CD4-positive, alpha-beta T cell treated with Interleukin-4 for 1 hour (primary cell): Measurements from ENCODE around the gene SERF2.

Source experiments
- DNase-seq, 2 donors: peaks; one replicate each; pipeline ENCODE4 v3.0.0-alpha.2; 2020 to 2022

Gene SERF2

DNA sequence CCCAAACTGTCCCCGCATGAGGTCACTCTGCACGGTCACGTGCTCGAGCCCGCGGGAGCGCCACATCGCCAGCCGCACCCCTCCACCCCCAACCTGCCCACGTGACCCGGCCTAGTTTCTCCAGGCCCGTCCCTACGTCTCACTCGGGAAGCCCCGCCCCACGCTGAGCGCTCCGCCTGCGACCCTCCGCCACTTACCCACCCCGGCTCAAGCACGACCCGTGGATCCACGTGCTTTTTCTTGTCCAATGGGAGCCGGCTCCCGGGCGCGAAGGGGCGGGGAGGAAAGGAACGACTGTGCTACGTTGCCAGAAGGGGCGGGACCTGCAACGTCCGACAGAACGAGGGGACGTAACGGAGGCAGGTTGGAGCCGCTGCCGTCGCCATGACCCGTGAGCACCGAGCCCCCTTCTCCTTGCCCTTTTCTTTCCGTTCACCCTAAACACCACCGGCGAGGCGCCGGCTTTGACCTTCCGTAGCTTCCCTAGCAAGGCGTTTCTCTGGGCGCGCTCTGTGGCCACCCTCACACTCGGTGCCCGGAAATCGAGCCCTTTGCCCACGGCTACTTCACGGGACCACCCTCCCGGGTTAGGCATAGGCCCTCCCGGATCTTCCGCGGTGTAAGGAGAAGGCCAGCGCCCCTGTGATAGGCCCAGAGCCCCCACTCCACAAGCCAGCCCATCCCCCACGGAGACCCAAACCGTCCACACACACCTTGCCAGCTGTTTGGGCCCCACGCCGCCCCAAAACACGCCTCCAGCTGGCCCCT, at the start of gene SERF2:
TSS of gene SERF2 (plus strand) at position 328 of the 768 bp plus-strand sequence. CDS start at position 385, 57 bp downstream.
- DNase-seq = peak; percentile 100

DNA sequence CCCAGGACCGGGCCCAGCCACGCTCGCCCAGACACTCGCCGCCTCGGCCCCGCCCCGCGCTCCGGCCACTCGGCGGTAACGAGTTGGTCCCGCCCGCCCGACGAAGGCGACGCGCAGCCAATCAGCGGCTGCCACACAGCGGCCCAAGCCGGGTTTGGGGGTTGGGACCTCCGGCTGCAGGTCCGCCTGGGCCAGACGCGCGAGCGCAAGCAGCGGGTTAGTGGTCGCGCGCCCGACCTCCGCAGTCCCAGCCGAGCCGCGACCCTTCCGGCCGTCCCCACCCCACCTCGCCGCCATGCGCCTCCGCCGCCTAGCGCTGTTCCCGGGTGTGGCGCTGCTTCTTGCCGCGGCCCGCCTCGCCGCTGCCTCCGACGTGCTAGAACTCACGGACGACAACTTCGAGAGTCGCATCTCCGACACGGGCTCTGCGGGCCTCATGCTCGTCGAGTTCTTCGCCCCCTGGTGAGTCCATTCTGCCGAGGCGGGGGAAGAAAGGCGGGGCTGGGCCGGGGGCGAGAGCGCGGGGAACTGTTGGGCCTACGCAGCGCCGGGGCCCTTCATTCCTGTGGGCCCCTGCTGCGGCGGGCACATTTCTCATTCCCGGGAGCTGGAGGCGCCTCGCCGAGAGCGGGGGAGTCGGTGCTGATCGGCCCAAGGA, 45.7 kb upstream of the SERF2 start, which contains the start of gene PDIA3:
TSS of gene PDIA3 (plus strand) at position 194 of the 658 bp plus-strand sequence. CDS start at position 296, 102 bp downstream.
- peak; percentile 88 to 91 for DNase-seq

DNA sequence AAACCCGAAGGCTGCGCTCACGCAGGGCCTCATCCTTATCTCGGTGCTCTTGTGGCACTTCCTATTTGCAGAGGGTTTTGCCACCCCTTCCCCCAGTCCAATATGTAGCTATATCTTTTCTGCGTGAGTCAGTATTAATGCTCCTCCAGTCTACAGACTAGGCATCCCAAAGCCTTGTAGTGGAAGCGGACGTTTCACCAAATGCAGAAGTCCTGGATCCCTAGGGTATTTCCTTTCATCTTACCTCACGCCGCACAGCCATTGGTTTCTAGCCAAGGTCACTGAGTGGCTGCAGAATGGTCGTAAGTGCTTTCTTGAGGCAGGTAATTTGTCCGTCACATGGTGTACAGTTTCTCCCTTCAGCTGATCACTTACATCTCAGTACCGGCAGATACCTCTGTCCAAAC, 45.2 kb upstream of the SERF2 start:
- DNase-seq = peak; percentile 51 to 62

DNA sequence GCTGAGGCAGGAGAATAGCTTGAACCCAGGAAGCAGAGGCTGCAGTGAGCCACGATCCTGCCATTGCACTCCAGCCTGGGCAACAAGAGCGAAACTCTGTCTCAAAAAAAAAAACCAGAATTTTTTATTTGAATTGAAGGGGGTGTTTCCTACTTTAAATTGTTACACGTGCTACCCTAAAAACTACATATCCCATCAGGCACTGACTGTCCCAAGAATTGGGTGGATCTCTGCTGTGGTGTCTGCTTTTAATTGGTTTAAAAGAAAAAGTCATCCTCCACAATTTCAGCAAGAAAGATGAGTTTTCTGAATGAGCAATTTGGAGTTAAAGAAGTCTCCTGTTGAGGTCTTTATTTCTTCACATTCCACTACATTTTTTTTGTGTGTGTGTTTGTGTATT, 43.7 kb upstream of the SERF2 start:
- peak in 1 of 2 donors; percentile 65 for DNase-seq

DNA sequence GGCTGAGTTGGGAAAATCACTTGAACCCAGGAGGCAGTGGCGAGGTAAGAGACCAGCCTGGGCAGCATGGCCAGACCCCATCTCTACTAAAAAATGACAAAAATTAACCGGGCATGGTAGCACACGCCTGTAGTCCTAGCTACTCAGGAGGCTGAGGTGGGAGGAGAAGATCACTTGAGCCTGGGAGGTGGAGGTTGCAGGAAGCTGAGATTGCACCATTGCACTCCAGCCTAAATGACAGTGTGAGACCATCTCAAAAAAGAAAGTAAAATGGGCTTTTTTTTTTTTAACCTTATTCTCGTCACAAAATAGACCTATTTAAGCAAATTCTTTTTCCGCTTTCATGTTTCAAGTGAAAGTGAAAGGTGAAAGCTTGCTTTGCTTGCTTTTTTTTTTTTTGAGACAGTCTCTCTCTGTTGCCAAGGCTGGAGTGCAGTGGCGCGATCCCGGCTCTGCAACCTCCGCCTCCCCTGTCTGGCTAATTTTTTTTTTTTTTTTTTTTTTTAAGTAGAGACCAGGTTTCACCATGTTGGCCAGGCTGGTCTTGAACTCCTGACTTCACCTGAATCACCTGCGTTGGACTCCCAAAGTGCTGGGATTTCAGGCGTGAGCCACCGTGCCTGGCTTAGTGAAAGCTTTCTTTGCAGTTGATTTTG, 42.3 kb upstream of the SERF2 start:
- peak; percentile 60 to 84 for DNase-seq

DNA sequence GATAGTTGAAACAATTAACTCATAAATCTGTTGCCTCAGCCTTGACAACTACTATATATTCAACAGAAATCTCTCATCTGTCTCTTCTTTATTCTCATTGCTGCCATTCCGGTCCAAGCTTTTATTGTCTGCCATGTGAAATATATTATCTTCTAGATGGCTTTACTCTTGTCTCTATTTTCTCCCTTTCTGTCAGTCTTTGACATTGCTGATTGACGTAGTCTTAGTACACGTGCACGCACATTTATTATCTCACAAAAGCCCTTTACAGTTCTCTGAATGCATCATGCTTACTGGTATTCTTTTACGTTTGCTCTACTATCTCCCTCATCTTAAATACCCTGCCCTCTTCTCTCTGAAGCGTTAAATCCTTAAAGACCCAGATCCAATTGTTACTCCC, 40.2 kb upstream of the SERF2 start:
- DNase-seq = no peak

DNA sequence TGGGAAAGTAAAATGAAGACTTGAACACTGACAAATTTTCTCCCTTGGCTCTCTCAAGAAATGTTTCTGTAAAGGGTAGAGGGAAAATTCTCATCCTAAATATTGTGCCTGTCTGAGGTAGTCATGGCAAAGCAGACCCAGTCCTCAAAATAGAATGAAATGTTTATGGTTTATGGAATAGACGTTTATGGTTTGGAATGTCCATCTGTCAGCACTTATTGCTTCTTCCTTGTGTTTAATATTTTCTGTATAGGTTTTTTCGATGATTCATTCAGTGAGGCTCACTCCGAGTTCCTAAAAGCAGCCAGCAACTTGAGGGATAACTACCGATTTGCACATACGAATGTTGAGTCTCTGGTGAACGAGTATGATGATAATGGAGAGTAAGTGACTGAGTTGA, 29.3 kb upstream of the SERF2 start:
- DNase-seq = no peak

DNA sequence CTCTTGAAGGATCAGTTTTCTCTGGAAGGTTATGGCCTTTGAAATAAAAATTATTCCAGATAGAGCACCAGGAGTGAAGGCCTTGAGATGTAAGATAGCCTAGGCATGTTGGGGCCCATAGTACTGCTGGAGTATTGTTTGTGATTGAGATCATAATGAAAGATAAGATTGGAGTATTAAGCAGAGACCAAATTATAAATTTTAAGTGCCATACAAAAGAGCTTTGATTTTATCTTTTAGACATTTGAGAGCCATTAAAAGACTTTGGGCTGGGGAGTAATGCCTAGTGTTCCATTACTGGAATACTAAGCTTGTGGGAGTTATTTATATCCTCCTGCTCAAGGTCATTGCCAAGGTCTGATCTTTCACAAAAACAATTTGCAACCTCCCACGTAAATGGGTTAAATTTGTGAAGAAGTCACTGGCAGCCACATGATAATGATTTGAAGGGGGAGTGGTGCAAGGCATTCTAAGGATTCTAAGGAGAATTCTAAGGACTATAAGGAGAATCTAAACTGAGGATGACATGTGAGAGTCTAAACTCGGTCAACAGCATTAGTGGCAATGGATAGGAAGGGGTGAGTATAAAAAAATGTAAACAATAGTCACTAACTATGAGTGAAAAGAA, 28.2 kb upstream of the SERF2 start:
- no peak for DNase-seq

DNA sequence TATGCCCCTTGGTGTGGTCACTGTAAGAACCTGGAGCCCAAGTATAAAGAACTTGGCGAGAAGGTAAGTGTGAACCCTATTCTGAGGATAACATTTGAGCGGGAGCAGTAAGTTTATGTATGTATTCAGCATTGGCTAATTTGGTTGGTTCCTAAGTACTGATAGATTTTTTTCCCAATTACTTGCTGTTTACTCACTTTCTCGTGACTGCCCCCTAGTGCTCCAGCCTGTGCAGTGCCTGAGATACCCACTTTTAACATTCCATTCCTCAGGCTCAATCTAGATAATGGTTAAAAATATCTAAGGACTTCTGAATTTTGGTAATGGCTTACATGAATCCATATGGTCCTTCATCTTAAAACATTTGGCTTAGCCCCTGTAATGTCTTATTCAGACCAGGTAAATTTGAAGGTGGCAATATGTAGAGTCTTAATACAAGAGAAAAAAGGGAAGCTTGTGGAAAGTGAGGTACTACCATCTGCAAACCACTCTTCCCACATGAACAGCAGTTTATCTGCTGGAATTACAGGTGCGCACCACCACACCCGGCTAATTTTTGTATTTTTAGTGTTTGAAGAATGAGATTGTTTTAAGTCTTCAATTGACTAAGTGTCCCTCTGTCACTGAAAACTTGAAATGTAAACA, 22.4 kb upstream of the SERF2 start:
- DNase-seq = peak; percentile 66 to 71

DNA sequence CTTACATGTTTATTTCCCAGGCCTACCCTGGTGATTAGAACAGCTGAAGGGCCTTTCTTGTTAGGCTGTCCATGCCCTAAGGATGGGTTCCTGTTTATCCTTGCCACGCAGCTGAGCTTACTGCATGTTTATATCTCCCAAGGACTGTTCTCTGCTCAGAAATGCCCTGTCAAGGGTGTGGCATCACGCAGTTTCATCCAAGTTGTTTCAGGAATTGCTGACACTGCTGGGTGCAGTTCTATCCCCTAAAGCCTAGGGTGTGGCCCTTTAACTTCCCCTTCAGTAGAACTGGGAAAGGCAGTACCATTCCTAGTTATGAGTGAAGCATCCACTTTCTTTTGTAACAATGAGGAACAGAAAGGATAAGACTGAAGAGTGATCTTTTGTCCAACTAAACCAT, 20.3 kb upstream of the SERF2 start:
- DNase-seq = no peak

DNA sequence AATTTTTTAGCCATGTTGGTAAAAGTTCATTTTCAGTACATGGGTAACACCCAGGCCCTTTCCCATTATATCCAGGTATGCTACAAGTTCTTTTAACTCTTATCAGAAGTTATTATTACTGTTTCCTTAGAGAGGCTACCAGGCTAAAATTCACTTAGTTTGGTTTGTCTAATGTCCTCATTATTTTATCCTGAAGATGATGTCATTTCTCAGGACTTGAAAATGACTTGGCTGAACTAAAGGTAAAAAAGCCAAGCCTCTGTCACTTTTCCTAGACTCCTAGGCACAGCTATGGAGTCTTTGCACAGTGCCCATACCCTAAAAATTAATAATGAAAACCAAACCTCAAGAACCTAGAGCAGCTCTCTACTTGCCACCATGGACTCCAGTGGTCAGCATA, 19.5 kb upstream of the SERF2 start:
- no peak for DNase-seq

DNA sequence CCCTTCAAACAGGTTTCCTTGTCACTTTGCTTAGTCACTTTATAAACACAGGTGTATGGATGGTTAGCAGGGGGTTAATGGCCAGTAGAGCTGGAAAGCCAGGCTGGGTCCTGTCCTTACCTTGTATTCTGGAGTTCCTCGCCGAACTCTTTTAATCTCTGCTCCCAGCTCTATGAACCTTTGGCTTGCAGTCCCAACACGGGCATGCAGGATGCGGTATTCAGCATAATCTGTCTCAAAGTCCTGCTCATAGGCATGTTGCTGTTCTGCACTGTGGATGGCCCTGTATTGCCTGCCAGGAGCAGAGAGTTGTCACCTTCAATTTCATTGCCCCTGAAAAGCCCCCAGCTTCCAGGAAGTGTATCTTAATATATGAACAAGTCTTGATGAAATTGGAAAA, 18.1 kb upstream of the SERF2 start:
- no peak for DNase-seq

DNA sequence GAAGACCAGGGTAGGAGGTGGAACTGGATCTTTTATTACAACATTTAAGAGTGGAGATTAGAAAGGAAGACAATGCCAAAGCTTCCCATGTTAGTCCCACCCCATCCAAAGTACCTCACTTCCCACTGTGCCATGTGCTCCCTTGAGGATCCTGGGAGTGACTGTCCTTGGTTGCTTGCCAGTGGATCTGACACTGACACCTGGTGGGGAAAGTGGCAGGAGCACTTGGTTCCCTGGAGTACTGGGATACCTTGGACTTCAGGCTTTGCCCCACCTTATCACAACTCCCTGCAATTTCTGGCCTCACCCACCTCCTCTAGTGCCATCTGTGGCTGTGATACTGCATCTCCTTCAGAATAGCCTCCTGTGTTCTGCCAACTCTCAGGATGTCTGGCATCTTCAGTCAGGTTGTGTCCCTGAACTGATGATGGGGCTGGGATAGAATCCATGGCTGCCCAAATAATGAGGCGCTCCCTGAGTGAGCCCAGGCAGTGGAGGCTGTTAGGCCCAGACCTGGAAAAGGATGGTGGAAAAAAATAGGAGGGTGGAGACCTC, 16.6 kb upstream of the SERF2 start:
- DNase-seq = no peak

DNA sequence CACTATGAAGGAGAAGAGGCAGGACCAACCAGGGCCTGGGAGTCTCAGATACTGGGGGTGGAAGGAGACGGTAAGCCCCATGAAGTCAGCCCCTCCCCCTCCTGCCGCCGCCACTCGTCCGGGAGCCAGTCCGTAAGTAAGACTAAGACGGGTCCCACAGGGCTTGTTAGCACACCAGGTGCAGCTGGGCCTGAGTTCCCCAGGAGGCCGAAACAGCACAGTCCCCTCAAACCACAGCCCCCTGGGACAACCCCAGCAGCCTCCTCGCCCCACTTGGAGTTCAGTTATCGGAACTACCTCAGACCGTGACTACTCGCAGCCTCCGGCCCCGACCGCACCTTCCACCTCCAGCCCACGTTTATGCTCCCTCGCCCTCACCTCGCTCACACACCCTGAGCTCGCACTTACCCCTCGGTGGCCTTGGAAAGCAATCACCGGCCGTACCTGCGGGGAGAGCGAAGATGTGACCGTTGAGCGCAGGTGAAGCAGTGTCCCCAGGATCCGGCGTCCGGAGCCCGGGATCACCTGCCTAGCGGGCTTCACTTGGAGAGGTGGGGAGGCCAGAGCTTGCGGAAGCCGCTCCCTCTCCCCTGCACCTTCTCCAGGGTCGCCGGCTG, 15.9 kb upstream of the SERF2 start:
- DNase-seq = peak in 1 of 2 donors; percentile 84

DNA sequence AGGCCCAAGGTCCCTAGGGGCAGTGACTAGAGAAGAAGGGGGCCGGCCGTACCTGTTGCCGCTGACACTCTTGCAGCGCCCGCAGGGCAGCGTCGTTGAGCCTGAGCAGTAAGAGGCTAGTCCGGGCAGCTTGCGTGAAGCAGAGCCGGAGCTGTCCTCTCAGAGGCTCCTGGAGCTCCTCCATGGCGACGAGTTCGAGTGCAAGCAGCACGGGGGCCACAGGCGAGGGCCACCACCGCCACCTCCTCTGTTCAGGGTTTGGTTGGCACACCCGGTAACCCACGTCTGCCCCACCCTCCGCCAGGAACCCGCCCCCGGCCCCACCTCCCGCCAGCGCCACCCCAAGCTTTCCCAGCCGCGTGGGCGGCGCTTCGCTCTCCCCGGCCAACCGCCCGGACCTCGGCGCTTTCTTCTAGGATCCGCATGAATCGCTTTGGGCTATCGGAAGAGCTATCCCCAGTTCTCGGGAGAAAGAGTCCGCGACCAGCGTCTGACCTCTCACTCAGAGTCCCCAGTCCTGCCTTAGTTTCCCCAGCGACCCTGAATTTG, 15.3 kb upstream of the SERF2 start, which contains the start of gene ELL3:
TSS of gene ELL3 (minus strand) at position 249 of the 549 bp plus-strand sequence. CDS start at position 184, 65 bp downstream.
- peak; percentile 77 to 82 for DNase-seq

DNA sequence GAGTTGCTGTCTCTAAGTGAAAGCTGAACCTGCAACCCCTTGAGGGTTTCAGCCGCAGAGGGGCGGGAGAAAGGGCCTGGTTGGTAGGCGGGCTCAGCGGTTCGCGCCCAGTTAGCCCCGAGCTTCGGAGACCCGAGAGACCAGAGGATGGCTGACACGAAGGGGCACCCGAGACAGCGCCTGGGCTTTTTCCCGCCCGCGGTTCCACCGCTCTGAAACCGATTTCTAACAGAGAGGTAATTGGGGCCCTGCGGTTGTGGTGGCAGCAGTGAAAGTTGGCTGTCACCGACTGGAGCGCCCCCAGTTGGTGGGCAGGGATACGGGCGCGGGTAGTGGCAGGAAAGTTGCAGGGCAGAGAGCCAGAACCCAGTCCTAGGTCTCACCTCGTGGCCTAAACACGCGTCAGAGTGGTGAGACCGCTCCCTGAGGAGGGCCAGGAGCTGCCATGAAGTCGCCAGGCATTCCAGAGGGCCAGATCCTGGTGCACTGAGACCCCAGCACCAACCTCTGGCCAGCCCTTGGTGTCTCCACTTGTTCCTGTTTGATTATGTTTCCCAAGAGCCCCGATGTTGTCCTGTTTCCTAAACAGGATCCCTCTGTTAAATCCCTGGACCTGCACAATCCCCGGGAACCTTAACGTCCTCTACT, 14.7 kb upstream of the SERF2 start:
- peak; percentile 83 to 87 for DNase-seq

DNA sequence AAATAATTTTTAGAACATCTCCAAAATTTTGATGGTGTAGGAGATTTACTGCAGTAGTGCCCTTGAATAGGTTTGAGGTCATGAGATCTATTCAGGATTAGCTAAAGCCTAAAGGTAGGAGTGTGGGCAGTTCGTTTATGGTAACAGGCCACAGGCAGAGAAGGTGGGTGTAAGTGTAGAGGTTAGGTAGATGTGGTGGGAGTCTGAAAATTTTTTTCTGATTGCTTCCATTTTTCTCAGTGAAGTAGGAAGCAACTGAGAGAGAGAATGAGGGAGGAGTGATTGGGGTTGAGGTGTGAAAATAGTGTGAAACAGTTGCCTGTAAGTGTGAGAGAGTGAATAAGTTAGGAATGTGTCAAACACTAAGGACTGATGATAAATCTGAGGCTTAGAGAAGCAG, 13.1 kb upstream of the SERF2 start:
- DNase-seq = no peak

DNA sequence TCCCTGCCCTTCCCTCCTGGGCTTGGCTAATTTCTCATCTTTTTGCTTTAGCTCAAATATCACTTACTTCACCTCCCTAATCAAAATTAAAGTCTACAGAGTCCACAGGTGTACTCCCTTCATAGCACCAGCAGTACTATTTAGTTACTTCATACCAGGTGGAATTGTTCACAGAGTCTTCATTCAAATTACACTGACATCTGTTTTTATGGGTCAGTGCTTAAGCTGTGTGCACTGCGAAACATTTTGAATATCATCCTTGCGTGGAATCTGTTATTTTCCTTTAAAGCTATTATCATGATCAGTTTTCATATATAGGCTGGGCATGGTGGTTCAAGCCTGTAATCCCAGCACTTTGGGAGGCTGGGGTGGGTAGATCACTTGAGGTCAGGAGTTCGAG, 2.7 kb upstream of the SERF2 start:
- DNase-seq = no peak

DNA sequence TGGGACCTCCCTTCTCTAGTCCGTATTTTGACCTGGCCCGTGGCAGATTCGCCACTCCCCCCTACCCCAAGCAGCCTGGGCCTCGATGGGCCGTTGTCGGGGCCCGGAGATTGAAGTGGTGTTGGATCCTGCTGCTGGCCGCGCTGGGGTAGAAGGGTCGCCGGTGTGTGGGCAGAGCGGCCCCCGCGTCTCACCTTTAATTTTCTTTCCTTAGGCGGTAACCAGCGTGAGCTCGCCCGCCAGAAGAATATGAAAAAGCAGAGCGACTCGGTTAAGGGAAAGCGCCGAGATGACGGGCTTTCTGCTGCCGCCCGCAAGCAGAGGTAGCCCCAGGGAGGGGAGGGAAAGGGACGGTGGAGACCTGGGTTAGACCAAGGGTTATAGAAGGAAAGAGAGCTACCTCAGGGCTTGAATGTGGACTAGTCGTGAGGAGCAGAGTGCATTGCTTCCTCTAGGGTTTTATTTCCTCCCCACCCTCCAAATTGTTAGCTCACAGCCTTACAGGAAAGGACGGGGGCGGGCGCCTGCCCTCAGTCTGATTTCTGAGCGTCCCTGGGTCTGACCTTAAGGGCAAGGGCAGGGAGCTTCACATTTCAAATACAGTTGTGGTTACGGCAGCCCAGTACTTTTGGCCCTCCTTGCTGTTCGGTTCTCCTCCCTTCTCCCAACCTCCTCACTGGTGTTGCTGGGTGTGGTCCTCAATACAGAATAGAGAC, 799 bp downstream of the SERF2 start:
- peak; percentile 47 to 55 for DNase-seq

DNA sequence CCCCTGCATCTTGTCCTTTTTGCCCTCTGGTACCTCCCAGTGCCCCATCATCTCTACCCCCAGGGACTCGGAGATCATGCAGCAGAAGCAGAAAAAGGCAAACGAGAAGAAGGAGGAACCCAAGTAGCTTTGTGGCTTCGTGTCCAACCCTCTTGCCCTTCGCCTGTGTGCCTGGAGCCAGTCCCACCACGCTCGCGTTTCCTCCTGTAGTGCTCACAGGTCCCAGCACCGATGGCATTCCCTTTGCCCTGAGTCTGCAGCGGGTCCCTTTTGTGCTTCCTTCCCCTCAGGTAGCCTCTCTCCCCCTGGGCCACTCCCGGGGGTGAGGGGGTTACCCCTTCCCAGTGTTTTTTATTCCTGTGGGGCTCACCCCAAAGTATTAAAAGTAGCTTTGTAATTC, 1.5 kb downstream of the SERF2 start:
- no peak for DNase-seq
